Jurkat, Clone E6-1 (cell line): ENCODE data around the gene ANKRD55.
"Not testable (repeated sequence)": the region's sequence is repeated elsewhere in the genome, so short reads cannot be mapped to it uniquely, and the experiment has no call there.

ENCODE experiments used
- DNase-seq: peaks from one replicate; pipeline ENCODE4 v3.0.0-alpha.2; 2011; ENCODE audit warnings: low read depth, low spot score
- H3K4me3 ChIP-seq: 2 replicates; pipeline ENCODE4 v1.5.1; 2011; ENCODE audit warnings: mild to moderate bottlenecking, low read length, control low read depth, moderate library complexity

The ANKRD55 gene

GRCh38 chr5:56178823-56179222 lies 54.3 kb downstream of the ANKRD55 start:
- H3K4me3 ChIP-seq: no peak overlapping the region
- no peak for DNase-seq

- no peak for DNase-seq
- no peak overlapping the region for H3K4me3 ChIP-seq
Observed at GRCh38 chr5:56176871-56177533, 56.1 kb downstream of the ANKRD55 start.

- DNase-seq: no peak
- no peak overlapping the region for H3K4me3 ChIP-seq
Observed at GRCh38 chr5:56176155-56176798, 56.9 kb downstream of the ANKRD55 start.

DNA sequence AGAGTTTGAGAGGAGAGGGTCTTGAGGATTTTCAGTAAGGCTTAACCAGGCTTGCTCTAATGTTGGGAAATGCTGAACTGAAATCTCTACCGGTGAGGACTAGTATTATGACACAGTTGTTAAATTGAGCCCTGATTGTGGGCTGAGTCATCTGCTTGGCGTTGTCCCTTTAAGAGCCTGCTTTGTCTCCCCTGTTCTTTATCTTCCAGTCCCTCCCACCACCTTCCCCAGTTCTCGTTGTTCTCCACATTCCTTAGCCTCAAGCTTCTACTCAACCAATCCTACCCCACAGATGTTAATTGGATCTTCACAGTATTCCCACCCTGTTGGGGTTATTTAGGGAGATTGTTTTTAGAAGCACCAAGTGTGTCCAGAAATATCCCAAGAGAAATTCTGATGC lies 57.6 kb downstream of the ANKRD55 start:
- no peak overlapping the region for H3K4me3 ChIP-seq
- DNase-seq: no peak

DNA sequence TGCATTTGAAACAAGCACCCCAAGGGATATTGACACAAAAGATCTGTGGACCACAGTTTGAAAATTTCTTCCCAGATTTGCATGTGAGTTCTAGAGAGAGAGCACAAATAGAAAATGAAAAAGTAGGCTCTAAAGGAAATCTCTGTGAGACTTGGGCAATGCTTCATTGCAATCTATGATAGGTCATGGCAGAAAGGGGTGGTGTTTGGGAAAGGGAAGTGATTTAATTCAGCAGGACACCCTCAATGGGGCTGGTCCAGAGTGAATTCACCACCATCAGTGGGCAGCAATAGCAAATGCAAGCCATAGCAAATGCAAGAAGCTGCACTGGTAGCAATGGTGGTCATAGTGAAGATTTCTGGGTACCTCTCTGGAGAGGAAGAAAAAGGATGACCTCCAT lies 58.1 kb downstream of the ANKRD55 start:
- no peak for DNase-seq
- no peak overlapping the region for H3K4me3 ChIP-seq

DNA sequence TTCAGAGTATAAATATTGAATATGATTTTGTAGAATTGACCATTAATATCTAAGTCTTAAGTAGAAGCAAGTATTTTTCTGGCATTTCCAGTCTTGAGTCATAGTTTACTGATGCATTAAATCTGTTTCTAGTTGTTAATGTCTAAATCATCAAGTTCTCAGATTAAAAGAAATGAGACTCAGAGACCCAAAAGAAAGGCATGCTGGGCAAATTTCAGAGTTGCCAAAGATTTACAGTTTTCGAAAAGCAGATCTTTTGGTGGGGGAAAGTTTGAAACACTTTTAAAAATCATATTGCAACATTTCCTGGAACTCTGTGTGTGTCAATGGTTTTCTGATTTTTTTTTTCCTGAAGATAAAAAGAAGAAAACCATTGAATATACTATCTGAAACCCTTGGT lies 60.9 kb downstream of the ANKRD55 start:
- no peak for DNase-seq
- H3K4me3 ChIP-seq: no peak overlapping the region

DNA sequence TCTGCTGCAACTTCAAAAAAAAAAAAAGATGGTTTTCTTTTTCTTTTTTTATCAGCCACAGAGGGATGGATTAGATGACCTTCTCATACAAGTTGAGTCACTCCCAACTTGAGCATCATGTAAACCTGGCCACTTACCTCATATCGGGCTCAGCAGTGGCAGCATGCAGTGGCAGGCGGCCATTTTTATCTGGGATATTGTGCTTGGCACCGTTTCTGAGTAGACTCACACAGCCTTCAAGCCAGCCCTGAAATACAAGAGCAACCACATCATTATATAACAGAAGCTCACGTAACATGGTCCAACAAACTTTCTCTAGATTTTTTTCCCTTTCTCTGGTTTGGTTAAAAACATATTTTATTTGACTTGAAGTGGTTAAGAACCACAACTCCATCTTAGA lies 62.6 kb downstream of the ANKRD55 start:
- no peak overlapping the region for H3K4me3 ChIP-seq
- DNase-seq: no peak

GRCh38 chr5:56169949-56170348 lies 63.2 kb downstream of the ANKRD55 start:
- DNase-seq: no peak
- H3K4me3 ChIP-seq: no peak overlapping the region

DNA sequence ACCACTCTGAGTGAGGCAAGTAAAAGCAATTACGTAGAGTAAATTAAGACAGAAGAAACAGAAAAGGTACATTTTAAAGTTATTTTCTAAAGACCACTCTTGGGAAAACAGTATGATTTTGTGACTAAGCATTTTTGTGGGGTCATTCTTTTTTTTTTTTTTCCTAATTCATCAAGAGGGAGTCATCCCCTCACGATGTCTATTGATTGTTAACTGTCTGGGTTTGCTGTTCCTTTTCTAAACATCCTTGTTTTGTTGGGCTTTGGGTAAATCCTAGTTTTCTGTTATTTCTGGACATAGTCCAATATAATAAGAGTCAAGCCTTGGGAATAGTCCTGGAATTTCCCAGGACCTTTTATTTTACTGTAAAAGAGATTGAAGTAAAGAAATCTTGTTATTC lies 63.8 kb downstream of the ANKRD55 start:
- no peak overlapping the region for H3K4me3 ChIP-seq
- DNase-seq: no peak

DNA sequence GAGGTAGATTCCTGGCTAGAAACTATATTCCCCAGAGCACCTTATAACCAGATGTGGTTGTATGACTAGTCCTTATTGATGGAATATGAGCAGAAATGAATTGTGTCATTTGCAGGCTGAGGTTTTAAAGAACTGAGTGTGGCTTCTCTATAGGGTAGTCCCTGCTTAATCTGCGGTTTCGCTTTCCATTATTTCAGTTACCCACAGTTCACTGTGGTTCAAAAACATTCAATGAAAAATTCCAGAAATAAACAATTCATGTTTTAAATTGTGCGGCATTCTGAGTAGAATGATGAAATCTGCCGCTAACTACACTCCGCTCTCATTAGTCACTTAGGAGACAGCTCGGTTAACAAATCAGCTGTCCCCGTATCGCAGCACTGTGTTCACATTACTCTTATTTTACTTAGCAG lies 65.1 kb downstream of the ANKRD55 start:
- H3K4me3 ChIP-seq: no peak overlapping the region

DNA sequence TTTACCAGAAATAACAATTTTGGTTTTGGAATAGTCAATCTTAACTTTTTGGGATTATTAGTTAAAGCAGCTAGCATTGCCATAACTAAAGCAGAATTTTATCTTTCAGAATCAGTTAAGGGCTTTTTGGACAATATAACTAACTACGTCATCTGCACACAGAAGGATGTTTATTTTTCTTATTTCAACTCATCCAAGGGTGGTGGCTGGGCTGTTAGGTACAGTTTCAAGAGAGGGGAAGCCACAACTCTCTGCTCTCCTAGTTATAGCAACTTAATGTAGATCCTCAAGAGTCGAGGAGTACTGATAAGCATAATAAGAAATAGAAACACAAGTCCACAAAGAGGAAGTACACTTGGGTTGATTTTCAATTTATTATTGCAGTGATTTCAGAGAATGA lies 65.6 kb downstream of the ANKRD55 start:
- no peak for DNase-seq

More for the DNA sequence above, 65.1 kb downstream of the ANKRD55 start:
- DNase-seq: no peak

GRCh38 chr5:56166671-56167385 lies 66.3 kb downstream of the ANKRD55 start:
- no peak overlapping the region for H3K4me3 ChIP-seq
- no peak for DNase-seq

More for the DNA sequence above, 65.6 kb downstream of the ANKRD55 start:
- H3K4me3 ChIP-seq: no peak overlapping the region

- no peak for DNase-seq
- no peak overlapping the region for H3K4me3 ChIP-seq
Observed at GRCh38 chr5:56164376-56164775, 68.8 kb downstream of the ANKRD55 start.

DNA sequence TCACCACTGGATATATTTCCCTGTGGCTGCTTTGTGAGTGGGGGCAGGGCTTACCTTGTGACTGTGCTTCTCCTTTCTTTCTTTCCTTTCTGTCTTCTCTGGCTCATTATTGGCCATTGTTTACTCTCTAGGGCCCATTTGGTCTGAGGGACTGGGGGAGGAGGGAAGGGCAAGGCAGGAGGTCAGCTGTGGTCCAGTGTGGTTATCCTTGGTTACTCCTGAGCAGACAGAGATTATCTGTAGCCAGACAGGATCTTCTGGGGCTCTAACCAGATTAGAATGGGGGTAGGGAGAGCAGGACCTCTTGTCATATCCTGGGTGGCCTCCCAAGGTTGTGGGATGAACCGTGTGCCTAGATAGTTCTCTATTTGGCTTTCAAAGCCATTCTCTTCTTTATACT lies 71.2 kb downstream of the ANKRD55 start:
- DNase-seq: no peak
- H3K4me3 ChIP-seq: no peak overlapping the region

- DNase-seq: no peak
- H3K4me3 ChIP-seq: no peak overlapping the region
Observed at GRCh38 chr5:56161439-56161823, 71.7 kb downstream of the ANKRD55 start.

GRCh38 chr5:56160723-56161438 lies 72.2 kb downstream of the ANKRD55 start:
- no peak overlapping the region for H3K4me3 ChIP-seq
- DNase-seq: no peak

DNA sequence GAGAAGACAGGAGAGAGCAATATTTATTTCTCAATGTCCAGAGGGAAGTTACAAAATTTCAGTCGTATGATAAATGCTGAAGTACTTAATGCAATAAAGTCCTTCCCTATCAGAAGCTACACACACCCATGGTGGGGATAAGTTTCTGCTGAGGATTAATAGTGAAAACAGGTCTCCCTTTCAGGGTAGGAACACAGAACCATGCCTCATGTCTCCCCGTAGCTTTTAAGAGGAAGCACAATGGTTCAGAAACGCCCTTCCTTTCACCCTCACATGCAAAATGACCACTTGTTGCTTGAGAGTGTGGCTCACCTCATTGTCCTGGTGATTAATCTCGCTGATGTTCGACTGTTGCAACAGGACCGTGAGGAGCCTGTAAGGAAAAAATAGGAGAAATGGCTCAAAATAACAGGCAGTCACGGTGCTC lies 73.6 kb downstream of the ANKRD55 start:
- no peak overlapping the region for H3K4me3 ChIP-seq
- DNase-seq: no peak

DNA sequence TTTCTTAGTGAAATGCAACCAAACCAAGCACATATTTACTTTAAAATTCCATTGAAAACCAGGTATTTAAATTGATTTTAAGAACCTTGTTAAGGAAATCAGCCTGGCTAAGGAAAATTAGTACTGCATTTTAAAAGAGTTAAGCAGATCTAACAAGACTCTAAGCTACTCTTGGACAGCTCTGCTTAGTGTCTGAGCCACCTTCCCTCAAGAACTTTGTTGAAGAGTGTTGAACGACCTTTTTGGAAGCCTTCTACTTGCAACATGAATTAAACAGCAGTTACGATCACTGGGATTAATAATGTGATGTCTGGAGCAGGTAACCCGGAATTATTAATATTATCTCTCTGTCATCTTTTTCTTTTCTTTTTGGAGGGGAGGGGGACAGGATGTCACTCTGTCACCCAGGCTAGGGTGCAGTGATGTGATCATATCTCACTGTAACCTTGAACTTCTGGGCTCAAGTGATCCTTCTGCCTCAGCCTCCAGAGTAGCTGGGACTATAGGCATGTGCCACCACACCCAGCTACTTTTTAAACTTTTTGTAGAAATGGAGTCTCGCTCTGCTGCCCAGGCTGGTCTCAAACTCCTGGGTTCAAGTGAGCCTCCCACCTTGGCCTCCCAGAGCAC lies 74.7 kb downstream of the ANKRD55 start:
- H3K4me3 ChIP-seq: no peak overlapping the region
- no peak for DNase-seq

DNA sequence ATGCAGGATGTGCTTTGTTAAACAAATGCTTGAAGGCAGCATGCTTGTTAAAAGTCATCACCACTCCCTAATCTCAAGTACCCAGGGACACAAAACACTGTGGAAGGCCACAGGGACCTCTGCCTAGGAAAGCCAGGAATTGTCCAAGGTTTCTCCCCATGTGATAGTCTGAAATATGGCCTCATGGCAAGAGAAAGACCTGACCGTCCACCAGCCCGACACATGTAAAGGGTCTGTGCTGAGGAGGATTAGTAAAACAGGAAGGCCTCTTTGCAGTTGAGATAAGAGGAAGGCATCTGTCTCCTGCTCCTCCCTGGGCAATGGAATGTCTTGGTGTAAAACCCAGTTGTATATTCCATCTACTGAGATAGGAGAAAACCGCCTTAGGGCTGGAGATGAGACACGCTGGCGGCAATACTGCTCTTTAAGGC lies 75.9 kb downstream of the ANKRD55 start:
- H3K4me3 ChIP-seq, DNase-seq: not testable (repeated sequence)
